ENCODE data around the gene PSORS1C2. TPM values are rescaled to one million over a fixed set of nuclear protein-coding genes. Genes with fewer than 3 reads are reported as not detected.

PSORS1C2 gene
- total and polyA plus RNA-seq, 2 donors (not counting 1 experiment from before 2014, with no cell fraction given): not detected

DNA sequence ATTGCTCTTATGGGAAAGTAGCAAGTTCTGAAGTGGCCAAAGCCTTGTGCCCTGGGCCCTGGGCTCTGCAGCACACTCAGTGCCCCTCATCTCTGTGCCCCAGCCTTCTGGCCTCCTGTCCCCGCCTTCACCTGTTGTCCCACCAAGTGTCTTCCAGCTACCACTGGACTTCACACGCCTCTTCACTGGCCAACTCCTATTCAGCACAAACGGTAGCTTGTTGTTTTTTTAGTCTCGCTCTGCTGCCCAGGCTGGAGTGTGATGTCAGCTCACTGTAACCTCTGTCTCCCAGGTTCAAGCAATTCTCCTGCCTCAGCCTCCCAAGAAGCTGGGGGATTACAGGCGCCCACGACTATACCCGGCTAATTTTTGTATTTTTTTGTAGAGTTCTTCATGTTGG, 13.9 kb upstream of the PSORS1C2 start:
- Mint-ChIP-seq H3K4me3 (no peak overlapping the region), H3K27me3 (no peaks in the 10 kb centered on the region), H3K4me1 (peaks cover 11% of the 10 kb centered on the region), H3K27ac (no peak overlapping the region), H3K9me3 (ENCODE audit: insufficient read depth) (no peaks in the 10 kb centered on the region)
- no peak overlapping the region for H2AFZ ChIP-seq (ENCODE audit: insufficient read depth, low read depth, low read length, poor library complexity, severe bottlenecking)
- no peak for TF ChIP-seq EZH2 (IDR thresholded peaks at IDR 0.05; ENCODE audit: borderline replicate concordance, insufficient read depth, low read depth, low read length, poor library complexity, severe bottlenecking)
- TF ChIP-seq, protein P1, sequence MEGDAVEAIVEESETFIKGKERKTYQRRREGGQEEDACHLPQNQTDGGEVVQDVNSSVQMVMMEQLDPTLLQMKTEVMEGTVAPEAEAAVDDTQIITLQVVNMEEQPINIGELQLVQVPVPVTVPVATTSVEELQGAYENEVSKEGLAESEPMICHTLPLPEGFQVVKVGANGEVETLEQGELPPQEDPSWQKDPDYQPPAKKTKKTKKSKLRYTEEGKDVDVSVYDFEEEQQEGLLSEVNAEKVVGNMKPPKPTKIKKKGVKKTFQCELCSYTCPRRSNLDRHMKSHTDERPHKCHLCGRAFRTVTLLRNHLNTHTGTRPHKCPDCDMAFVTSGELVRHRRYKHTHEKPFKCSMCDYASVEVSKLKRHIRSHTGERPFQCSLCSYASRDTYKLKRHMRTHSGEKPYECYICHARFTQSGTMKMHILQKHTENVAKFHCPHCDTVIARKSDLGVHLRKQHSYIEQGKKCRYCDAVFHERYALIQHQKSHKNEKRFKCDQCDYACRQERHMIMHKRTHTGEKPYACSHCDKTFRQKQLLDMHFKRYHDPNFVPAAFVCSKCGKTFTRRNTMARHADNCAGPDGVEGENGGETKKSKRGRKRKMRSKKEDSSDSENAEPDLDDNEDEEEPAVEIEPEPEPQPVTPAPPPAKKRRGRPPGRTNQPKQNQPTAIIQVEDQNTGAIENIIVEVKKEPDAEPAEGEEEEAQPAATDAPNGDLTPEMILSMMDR (IDR thresholded peaks at IDR 0.05): no peak
- ChIA-PET POLR2A (interaction anchor here (0.5 to 0.7 kb wide), 3 partner anchors 232 to 283 kb away, joined by 3 to 5 read pairs (median 3); no protein-coding TSS in a partner anchor), CTCF (interaction anchor here (0.8 kb wide), 1 partner anchor 24 kb away, joined by 3 read pairs; no protein-coding TSS in a partner anchor)
- peaks cover 5% of the 10 kb centered on the region for H3K79me2 ChIP-seq (ENCODE audit: control insufficient read depth, insufficient read depth, low read length)
- H3K4me3 ChIP-seq (ENCODE audit: control extremely low read depth in 1 of 5, extremely low read depth in 1 of 5, insufficient read depth in 1 of 5, low read depth in 2 of 5, low read length in 4 of 5): no peak overlapping the region
- peaks cover 0 to 14% of the 10 kb centered on the region in 2 experiments for H3K36me3 ChIP-seq (replicated peaks in 1 of 2; ENCODE audit: control extremely low read depth in 1 of 2, control insufficient read depth in 1 of 2, extremely low read depth in 1 of 2, insufficient read depth in 2 of 2, low read length in 1 of 2)
- H3K4me1 ChIP-seq (ENCODE audit: control insufficient read depth in 2 of 2, insufficient read depth in 2 of 2, low read length in 2 of 2): peaks cover 6 to 10% of the 10 kb centered on the region in 2 donors
- no peak for ATAC-seq (ENCODE audit: low read depth)
- H3K27me3 ChIP-seq (replicated peaks in 1 of 4; ENCODE audit: control extremely low read depth in 1 of 4, control insufficient read depth in 3 of 4, insufficient read depth in 4 of 4, low read length in 3 of 4): no peaks in the 10 kb centered on the region
- no peak overlapping the region for H3K9ac ChIP-seq (ENCODE audit: low read length)
- H3K27ac ChIP-seq (ENCODE audit: low read length in 2 of 2): no peak overlapping the region
- DNase-seq: no peak
- H4K20me1 ChIP-seq (ENCODE audit: control insufficient read depth, insufficient read depth, low read length, poor library complexity, severe bottlenecking): no peaks in the 10 kb centered on the region
- H3K4me2 ChIP-seq (replicated peaks; ENCODE audit: low read depth, low read length, poor library complexity, severe bottlenecking): no peak overlapping the region
- 100% methylated on average over 6 of the region's 7 CpGs for WGBS (ENCODE audit: insufficient coverage)
- intact Hi-C loops (cut with micrococcal nuclease): loop anchor here (10.0 kb wide), 1 partner anchor 312 kb away; no protein-coding TSS in a partner anchor
- no peaks in the 10 kb centered on the region for H3K9me3 ChIP-seq (ENCODE audit: control extremely low read depth in 1 of 3, control insufficient read depth in 2 of 3, insufficient read depth in 1 of 3, low read length in 2 of 3)

DNA sequence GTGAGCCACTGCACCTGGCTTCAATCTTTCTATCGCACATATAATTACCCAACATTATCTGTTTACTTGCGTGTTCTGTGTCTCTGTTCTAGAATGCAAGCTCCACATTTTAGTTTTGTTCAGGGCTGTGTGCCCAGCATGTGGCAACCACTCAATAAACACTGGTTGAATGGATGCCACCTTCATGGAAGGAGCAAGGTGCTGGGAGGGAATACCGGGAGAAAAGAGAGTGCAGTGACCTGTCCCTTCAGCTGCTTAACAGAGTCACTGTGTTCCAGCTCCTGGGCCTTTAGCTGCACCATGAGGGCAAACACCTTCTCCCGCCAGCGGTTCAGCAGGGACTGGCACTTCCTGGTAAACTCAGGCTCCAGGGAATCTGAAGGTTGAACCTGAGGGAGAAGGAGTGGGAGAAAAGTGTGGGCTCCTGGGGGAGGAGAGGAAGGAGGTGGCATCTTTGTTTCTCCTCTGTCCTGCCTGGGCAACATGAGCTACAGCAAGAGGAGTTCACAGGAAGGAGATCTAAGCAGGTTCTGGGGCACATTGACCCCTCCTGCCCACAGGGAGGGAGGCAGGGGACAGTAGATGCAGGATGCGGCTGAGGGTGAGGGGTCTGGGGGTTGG, 11.1 kb upstream of the PSORS1C2 start:
- ChIA-PET CTCF (interaction anchor here (1.0 kb wide), 1 partner anchor 217 kb away, joined by 3 read pairs; no protein-coding TSS in a partner anchor), POLR2A (interaction anchor here (0.5 kb wide), 1 partner anchor 14 kb away, joined by 4 read pairs; no protein-coding TSS in a partner anchor)
- DNase-seq (no peak), ATAC-seq (ENCODE audit: low read depth) (no peak)
- intact Hi-C loops (cut with micrococcal nuclease): loop anchor here (10.0 kb wide), 1 partner anchor 315 kb away; no protein-coding TSS in a partner anchor
- no peak overlapping the region for H3K4me3 ChIP-seq (ENCODE audit: control extremely low read depth in 1 of 5, extremely low read depth in 1 of 5, insufficient read depth in 1 of 5, low read depth in 2 of 5, low read length in 4 of 5)
- no peaks in the 10 kb centered on the region for H3K27me3 ChIP-seq (replicated peaks in 1 of 4; ENCODE audit: control extremely low read depth in 1 of 4, control insufficient read depth in 3 of 4, insufficient read depth in 4 of 4, low read length in 3 of 4)
- H2AFZ ChIP-seq (ENCODE audit: insufficient read depth, low read depth, low read length, poor library complexity, severe bottlenecking): no peak overlapping the region
- H3K79me2 ChIP-seq (ENCODE audit: control insufficient read depth, insufficient read depth, low read length): peaks cover 5% of the 10 kb centered on the region
- TF ChIP-seq, protein P1 (IDR thresholded peaks at IDR 0.05): no peak
- TF ChIP-seq EZH2 (IDR thresholded peaks at IDR 0.05; ENCODE audit: borderline replicate concordance, insufficient read depth, low read depth, low read length, poor library complexity, severe bottlenecking): no peak
- H3K9ac ChIP-seq (ENCODE audit: low read length): no peak overlapping the region
- H3K4me1 Mint-ChIP-seq: peaks cover 3% of the 10 kb centered on the region
- 92% methylated on average over 6 of the region's 6 CpGs for WGBS (ENCODE audit: insufficient coverage)
- no peak overlapping the region for H3K4me3 Mint-ChIP-seq
- no peaks in the 10 kb centered on the region for H3K9me3 ChIP-seq (ENCODE audit: control extremely low read depth in 1 of 3, control insufficient read depth in 2 of 3, insufficient read depth in 1 of 3, low read length in 2 of 3)
- H3K36me3 ChIP-seq (replicated peaks in 1 of 2; ENCODE audit: control extremely low read depth in 1 of 2, control insufficient read depth in 1 of 2, extremely low read depth in 1 of 2, insufficient read depth in 2 of 2, low read length in 1 of 2): peaks cover 0 to 14% of the 10 kb centered on the region in 2 experiments
- no peaks in the 10 kb centered on the region for H3K9me3 Mint-ChIP-seq (ENCODE audit: insufficient read depth)
- H4K20me1 ChIP-seq (ENCODE audit: control insufficient read depth, insufficient read depth, low read length, poor library complexity, severe bottlenecking): no peaks in the 10 kb centered on the region
- H3K27me3 Mint-ChIP-seq: no peaks in the 10 kb centered on the region
- no peak overlapping the region for H3K27ac ChIP-seq (ENCODE audit: low read length in 2 of 2)
- no peak overlapping the region for H3K27ac Mint-ChIP-seq
- no peaks in the 10 kb centered on the region for H3K4me1 ChIP-seq (ENCODE audit: control insufficient read depth in 2 of 2, insufficient read depth in 2 of 2, low read length in 2 of 2)
- no peak overlapping the region for H3K4me2 ChIP-seq (replicated peaks; ENCODE audit: low read depth, low read length, poor library complexity, severe bottlenecking)
